GM19328 (cell line): Measurements from ENCODE around the gene NUDT3.
"Not testable (repeated sequence)": the region's sequence is repeated elsewhere in the genome, so short reads cannot be mapped to it uniquely, and the experiment has no call there.

Experiments
- ATAC-seq: cut with Tn5 transposase; IDR thresholded peaks from one replicate; pipeline ENCODE4 v1.9.1; 2021; ENCODE audit warnings: mild to moderate bottlenecking, moderate library complexity; ENCODE audit not compliant: unreplicated experiment

NUDT3 gene

GRCh38 chr6:34392497-34393190, at the start of gene NUDT3:
Gene NUDT3, minus strand, starts transcription at chr6:34392669. Its CDS starts 307 bp downstream, at chr6:34392362.
- peak; percentile 76 for ATAC-seq

GRCh38 chr6:34441526-34441925, 49.1 kb upstream of the NUDT3 start:
- no peak for ATAC-seq

DNA sequence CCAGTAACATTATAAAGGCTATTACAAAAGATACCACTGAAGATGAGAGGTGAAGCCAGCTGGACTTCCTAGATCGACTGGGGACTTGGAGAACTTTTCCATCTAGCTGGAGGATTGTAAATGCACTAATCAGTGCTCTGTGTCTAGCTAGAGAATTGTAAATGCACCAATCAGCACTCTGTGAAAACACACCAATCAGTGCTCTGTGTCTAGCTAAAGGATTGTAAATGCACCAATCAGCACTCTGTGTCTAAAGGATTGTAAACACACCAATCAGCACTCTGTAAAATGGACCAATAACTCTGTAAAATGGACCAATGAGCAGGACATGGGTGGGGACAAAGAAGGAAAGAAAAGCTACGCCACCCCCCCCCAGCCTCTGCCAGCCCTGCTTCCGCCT, 47.0 kb upstream of the NUDT3 start:
- ATAC-seq: no peak

DNA sequence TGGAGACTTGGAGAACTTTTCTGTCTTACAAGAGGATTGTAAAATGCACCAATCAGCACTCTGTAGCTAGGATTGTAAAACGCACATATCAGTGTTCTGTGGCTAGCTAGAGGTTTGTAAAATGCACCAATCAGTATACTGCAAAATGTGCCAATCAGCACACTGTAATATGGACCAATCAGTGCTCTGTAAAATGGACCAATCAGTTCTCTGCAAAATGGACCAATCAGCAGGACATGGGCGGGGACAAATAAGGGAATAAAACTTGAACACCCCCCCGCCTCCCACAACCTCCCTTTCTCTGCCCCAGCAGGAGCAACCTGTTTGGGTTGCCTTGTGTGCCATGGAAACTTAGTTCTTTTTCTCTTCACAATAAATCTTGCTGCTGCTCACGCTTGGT, 46.2 kb upstream of the NUDT3 start:
- ATAC-seq: no peak

GRCh38 chr6:34437644-34437970, 45.1 kb upstream of the NUDT3 start:
- no peak for ATAC-seq

- no peak for ATAC-seq
These were observed 44.6 kb upstream of the NUDT3 start for GRCh38 chr6:34436803-34437643.

DNA sequence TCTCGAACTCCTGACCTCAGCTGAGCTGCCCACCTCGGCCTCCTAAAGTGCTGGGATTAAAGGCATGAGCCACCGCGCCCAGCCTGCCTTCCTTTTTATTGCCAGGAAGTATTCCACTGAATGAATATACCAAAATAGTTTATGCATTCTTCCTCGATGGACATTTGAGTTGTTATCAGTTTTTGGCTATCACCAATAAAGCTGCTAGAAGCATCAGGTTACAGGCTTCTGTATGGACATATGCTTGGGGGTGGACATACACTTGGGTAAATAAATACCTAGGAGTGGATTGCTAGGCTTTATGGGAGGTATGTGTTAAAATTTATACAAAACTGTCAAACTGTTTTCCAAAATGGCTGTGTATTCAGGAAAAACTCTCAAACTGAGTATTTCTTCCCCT, 43.4 kb upstream of the NUDT3 start:
- ATAC-seq: no peak

- ATAC-seq: no peak
These were observed 33.3 kb upstream of the NUDT3 start, which contains the start of gene RPS10 for GRCh38 chr6:34425498-34426410. Gene RPS10, minus strand, starts transcription at chr6:34426069. Its CDS starts 848 bp downstream, at chr6:34425221.

DNA sequence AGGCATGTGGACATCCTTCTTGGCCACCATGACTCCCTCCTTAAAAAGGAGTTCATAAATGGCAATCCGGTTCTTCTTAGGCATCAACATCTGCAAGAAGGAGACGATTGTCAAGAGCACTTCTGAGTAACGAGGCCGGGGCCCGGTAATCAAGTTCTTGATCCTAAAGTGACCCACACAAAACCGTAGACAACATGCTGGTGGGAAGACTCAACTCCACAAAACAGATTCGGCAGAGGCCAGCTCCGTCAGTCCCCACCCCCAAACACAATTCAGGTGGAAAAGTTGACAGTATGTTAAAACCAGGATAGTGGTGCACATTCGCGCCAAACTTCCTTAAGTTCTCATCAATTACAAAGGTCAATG, 32.6 kb upstream of the NUDT3 start:
- ATAC-seq: no peak

- ATAC-seq: no peak
These were observed 32.0 kb upstream of the NUDT3 start for GRCh38 chr6:34424200-34425131.

DNA sequence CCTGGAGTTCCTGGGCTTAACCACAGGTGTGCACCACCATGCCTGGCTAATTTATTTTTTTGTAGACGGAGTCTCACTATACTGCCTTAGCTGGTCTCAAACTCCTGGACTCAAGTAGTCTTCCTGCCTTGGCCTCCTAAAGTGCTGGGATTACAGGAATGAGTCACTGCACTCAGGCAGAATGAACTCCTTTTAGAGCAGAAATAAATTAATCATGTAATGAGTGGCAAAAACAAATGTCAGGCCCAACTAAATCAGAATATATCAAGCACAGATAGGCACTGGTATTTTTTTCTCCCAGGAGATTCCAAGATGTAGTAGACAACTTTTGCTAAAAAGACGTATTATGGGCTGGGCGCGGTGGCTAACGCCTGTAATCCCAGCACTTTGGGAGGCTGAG, 30.8 kb upstream of the NUDT3 start:
- no peak for ATAC-seq

- ATAC-seq: no peak
These were observed 25.9 kb upstream of the NUDT3 start for GRCh38 chr6:34418367-34418766.

- ATAC-seq: no peak
These were observed 24.5 kb upstream of the NUDT3 start for GRCh38 chr6:34416877-34417371.

- ATAC-seq: no peak
These were observed 22.8 kb upstream of the NUDT3 start for GRCh38 chr6:34414999-34415858.

DNA sequence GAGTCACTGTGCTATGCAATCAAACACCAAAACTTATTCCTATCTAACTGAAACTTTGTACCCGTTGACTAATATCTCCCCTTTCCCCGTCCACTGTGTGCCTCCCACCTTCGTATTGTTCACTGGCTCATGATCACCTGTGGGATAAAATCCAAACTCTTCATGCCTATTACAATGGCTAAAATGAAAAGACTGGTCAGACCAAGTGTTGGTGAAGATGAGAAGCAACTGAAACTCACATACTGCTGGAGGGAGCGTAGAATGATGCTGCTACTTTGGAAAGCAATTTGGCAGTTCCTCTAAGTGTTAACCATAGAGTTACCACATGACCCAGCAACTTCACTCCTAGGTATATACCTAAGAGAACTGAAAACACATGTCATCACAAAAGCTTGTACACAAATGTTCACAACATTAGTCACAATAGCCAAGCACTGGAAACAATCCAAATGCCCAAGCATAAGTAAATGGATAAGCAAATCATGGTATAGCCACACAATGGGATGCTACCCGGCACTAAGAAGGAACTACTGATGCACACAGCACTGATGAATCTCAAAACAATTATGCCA, 20.3 kb upstream of the NUDT3 start:
- ATAC-seq: no peak

DNA sequence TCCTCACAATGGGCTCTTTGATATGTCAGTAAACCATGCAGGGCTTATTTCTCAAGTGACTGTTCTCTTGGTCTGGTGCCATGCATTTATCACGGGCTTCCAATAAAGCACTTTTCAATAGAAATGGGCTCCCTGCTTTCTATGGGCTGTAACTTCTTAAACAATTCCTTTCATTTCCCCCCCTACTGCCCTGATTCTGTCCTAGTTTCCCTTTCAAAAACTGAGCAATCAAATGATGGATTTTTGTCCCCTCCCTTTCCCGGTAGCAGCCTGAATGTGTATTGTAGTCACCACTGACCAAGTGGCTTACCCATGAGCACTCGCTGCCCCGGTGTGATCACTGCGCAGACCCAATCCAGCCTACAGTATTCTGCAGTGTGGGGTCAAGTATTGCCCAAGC, 19.5 kb upstream of the NUDT3 start:
- no peak for ATAC-seq

DNA sequence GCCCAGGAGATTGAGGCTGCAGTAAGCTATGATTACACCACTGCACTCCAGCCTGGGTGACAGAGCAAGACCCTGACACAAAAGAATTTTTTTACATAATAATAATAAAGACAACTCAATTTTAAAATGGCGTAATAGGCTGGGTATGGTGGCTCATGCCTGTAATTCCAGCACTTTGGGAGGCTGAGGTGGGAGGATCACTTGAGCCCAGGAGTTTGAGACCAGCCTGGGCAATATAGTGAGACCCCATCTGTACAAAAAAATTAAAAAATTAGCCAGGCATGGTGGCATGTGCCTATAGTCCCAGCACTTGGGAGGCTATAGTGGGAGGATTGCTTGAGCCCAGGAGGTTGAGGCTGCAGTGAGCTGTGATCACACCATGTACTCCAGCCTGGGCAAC, 15.4 kb upstream of the NUDT3 start:
- not testable (repeated sequence) for ATAC-seq

GRCh38 chr6:34396518-34396917, 4.0 kb upstream of the NUDT3 start:
- no peak for ATAC-seq

DNA sequence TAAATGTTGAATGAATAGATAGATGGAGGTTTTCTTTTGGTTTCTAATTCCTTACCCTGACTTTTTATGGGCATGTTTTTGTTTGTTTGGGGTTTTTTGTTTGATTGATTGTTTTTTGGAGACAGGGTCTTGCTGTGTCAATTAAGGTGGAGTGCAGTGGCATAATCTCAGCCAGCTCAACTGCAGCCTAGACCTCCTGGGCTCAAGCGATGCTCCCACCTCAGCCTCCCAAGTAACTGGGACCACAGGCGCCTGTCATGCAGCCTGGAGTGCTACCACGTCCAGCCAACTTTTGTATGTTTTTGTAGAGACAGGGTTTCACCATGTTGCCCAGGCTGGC, 1.5 kb upstream of the NUDT3 start:
- ATAC-seq: no peak
